Osteoblast (primary cell): ENCODE measurements around the gene COA8. TPM values are rescaled to one million over a fixed set of nuclear protein-coding genes. Genes with fewer than 3 reads are reported as not detected.

Source experiments
- DNase-seq: peaks from one replicate; pipeline ENCODE4 v3.0.0; 2011; ENCODE audit warnings: low spot score, mixed read lengths; ENCODE audit not compliant: insufficient read length; ENCODE audit errors: missing footprints
- H2AFZ ChIP-seq: 2 replicates; pipeline ENCODE4 v1.6.0; 2011; ENCODE audit warnings: mild to moderate bottlenecking, low read length
- H3K27ac ChIP-seq: 2 replicates; pipeline ENCODE4 v1.5.1; 2011; ENCODE audit warnings: mild to moderate bottlenecking, low read depth, low read length, moderate library complexity
- H3K27me3 ChIP-seq: 2 replicates; pipeline ENCODE4 v1.6.0; 2012; ENCODE audit warnings: mild to moderate bottlenecking, control low read depth, inconsistent platforms, low read length, moderate library complexity; ENCODE audit not compliant: insufficient read depth
- H3K36me3 ChIP-seq: 2 replicates; pipeline ENCODE4 v1.5.1; 2011; ENCODE audit warnings: mild to moderate bottlenecking, low read length, control low read depth, moderate library complexity; ENCODE audit not compliant: insufficient read depth
- H3K4me1 ChIP-seq: 2 replicates; pipeline ENCODE4 v1.5.1; 2011; ENCODE audit warnings: mild to moderate bottlenecking, low read length, control low read depth, moderate library complexity; ENCODE audit not compliant: insufficient read depth
- H3K4me2 ChIP-seq: 2 replicates; pipeline ENCODE4 v1.6.0; 2011; ENCODE audit warnings: mild to moderate bottlenecking, low read length; ENCODE audit not compliant: insufficient read depth
- H3K4me3 ChIP-seq: fragments of 200-600 bp; sonication (generic); 3 replicates; pipeline ENCODE4 v1.5.1; 2012; ENCODE audit warnings: mild to moderate bottlenecking, low read length, inconsistent platforms; ENCODE audit not compliant: insufficient read depth
- H3K79me2 ChIP-seq: 2 replicates; pipeline ENCODE4 v1.6.0; 2012; ENCODE audit warnings: mild to moderate bottlenecking, low read length, control low read depth, inconsistent platforms; ENCODE audit not compliant: insufficient read depth
- H3K9me3 ChIP-seq: 2 replicates; pipeline ENCODE4 v1.5.1; 2011; ENCODE audit warnings: low read depth, low read length, control low read depth
- H4K20me1 ChIP-seq: 2 replicates; pipeline ENCODE4 v1.6.0; 2012; ENCODE audit warnings: mild to moderate bottlenecking, low read length, control low read depth; ENCODE audit not compliant: insufficient read depth
- total RNA-seq: library from RNA; depleted of rRNA; stranded (reverse); fragments of >200 nt; gene quantifications from 2 replicates; pipeline ENCODE4 v1.2.3, GENCODE V29; 2012
- TF ChIP-seq, protein P1 (sequence below): IDR thresholded peaks from 2 replicates; pipeline ENCODE4 v1.5.1; 2011; ENCODE audit warnings: mild to moderate bottlenecking, low read depth, low read length, moderate library complexity; ENCODE audit errors: extremely low read depth

COA8 gene
- total RNA-seq, 1 donor, result 24.6 TPM

GRCh38 chr14:103543721-103544387, 18.9 kb upstream of the COA8 start:
- peaks cover 2% of the 10 kb centered on the region for H3K79me2 ChIP-seq
- peaks cover 26% of the 10 kb centered on the region for H3K4me1 ChIP-seq
- H4K20me1 ChIP-seq, result peaks cover 15% of the 10 kb centered on the region
- no peak overlapping the region for H3K4me2 ChIP-seq
- no peak overlapping the region for H3K27ac ChIP-seq
- no peaks in the 10 kb centered on the region for H3K9me3 ChIP-seq
- no peaks in the 10 kb centered on the region for H3K36me3 ChIP-seq
- DNase-seq, result peak; percentile 67
- no peaks in the 10 kb centered on the region for H3K27me3 ChIP-seq
- H3K4me3 ChIP-seq, result no peak overlapping the region
- H2AFZ ChIP-seq, result no peak overlapping the region
- TF ChIP-seq, protein P1, sequence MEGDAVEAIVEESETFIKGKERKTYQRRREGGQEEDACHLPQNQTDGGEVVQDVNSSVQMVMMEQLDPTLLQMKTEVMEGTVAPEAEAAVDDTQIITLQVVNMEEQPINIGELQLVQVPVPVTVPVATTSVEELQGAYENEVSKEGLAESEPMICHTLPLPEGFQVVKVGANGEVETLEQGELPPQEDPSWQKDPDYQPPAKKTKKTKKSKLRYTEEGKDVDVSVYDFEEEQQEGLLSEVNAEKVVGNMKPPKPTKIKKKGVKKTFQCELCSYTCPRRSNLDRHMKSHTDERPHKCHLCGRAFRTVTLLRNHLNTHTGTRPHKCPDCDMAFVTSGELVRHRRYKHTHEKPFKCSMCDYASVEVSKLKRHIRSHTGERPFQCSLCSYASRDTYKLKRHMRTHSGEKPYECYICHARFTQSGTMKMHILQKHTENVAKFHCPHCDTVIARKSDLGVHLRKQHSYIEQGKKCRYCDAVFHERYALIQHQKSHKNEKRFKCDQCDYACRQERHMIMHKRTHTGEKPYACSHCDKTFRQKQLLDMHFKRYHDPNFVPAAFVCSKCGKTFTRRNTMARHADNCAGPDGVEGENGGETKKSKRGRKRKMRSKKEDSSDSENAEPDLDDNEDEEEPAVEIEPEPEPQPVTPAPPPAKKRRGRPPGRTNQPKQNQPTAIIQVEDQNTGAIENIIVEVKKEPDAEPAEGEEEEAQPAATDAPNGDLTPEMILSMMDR, result no peak

DNA sequence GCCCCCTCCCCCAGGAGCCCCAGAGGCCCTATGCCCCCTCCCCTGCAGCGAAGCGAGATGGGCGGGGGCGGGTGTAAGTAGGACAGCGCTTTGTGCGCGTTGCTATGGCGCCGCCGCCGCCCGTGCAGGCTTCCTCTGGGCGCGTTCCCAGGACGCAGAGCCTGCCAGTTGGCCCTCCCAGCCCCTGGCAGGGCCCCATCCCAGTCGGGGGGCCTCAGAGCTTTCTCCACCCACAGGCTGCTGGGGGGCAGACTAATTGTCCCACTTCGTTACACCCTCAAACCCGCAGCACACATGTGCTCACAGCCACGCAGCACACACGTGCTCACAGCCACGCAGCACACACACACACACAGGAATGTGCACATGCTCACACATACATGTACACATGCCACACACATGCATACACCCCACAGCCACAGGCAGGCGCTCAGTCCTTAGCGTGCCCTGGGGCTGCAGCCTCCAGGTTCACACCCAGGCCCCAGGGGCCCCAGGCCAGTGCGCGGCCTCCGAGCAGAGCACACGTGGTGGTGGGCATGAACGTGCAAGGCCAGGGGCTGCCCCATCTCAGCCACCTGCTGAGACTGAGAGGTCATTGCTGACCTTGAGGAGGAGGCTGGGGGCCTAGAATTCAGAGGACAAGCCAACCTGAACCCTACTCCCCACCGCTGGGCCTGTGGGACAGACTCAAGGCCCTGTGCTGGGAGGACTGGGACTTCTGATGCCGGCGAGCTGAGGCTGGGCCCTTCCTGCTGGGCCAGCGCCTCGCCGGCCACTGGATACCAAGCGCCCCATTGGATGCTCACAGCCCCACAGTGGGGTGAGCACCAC, 18.2 kb upstream of the COA8 start:
- H3K4me2 ChIP-seq, result no peak overlapping the region
- no peaks in the 10 kb centered on the region for H3K27me3 ChIP-seq
- no peaks in the 10 kb centered on the region for H3K36me3 ChIP-seq
- no peak overlapping the region for H3K27ac ChIP-seq
- peaks cover 2% of the 10 kb centered on the region for H3K79me2 ChIP-seq
- no peak overlapping the region for H2AFZ ChIP-seq
- peaks cover 24% of the 10 kb centered on the region for H3K4me1 ChIP-seq
- H4K20me1 ChIP-seq, result peaks cover 17% of the 10 kb centered on the region
- peak; percentile 76 for DNase-seq
- no peaks in the 10 kb centered on the region for H3K9me3 ChIP-seq
- H3K4me3 ChIP-seq, result no peak overlapping the region
- TF ChIP-seq, protein P1, result no peak

DNA sequence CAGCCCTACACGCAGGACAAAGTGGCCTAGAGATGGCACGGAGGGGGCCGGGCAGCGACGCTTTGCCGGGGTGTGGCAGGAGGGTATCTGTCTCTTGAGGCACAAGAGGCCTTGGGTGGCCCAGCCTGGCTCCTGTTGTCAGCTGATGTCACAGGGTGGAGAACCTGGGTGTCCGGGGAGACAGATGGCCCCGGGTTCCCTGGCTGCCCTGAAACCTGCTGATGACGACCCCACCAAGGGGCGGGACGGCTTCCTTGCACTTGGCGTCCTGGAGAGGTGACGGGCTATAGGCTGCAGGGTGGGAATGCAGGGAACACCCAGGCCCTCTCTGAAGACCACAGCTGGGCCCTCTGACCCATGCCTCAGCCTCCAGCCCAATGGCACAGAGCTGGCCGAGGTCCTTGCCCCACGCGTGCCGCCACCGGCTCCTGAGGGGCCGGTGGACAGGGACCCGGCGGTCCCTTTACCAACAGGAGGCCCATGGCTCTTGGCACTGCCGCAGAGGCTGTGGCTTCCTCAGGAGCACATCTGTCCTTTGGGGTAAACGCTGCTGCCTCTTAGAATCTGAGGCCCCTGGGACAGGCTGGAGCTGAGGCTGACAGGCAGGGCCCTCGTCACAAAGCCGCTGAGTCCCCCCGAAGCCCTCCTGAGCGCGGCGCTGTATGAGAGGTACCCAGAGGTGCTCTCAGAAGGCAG, 17.4 kb upstream of the COA8 start:
- DNase-seq, result peak; percentile 68
- no peaks in the 10 kb centered on the region for H3K9me3 ChIP-seq
- no peak overlapping the region for H2AFZ ChIP-seq
- no peaks in the 10 kb centered on the region for H3K36me3 ChIP-seq
- peaks cover 19% of the 10 kb centered on the region for H3K4me1 ChIP-seq
- TF ChIP-seq, protein P1, result no peak
- peaks cover 17% of the 10 kb centered on the region for H4K20me1 ChIP-seq
- no peaks in the 10 kb centered on the region for H3K27me3 ChIP-seq
- H3K4me3 ChIP-seq, result no peak overlapping the region
- H3K27ac ChIP-seq, result no peak overlapping the region
- peaks cover 4% of the 10 kb centered on the region for H3K79me2 ChIP-seq
- no peak overlapping the region for H3K4me2 ChIP-seq
